RWPE1 (cell line): ENCODE results near the gene IKZF1.

Experiments used
- CTCF ChIA-PET: fragments of 350-600 bp; sonication (Branson Sonifier 250); formaldehyde crosslinking; extraction: SDS; loops from one replicate; lab custom pipeline; 2021; lab: Yijun Ruan, JAX
- POLR2A ChIA-PET: fragments of 400-600 bp; formaldehyde crosslinking; extraction: SDS; loops from one replicate; lab custom pipeline; 2020; ENCODE audit warnings: antibody characterized with exemption; ENCODE audit not compliant: low non-redundant PET; lab: Yijun Ruan, JAX
- DNase-seq: peaks from one replicate; pipeline ENCODE4 v3.0.0; 2012; ENCODE audit warnings: low spot score
- H3K27ac ChIP-seq: fragments of 450-650 bp; 2 replicates; pipeline ENCODE4 v1.5.1; 2017
- CTCF ChIP-seq: fragments of 450-650 bp; conservative IDR thresholded peaks from 2 replicates; pipeline ENCODE4 v1.5.1; 2017; ENCODE audit warnings: low read depth, mild to moderate bottlenecking

Gene IKZF1

GRCh38 chr7:50351267-50351666 is 46.8 kb downstream of the IKZF1 start:
- POLR2A ChIA-PET: no interaction called here
- TF ChIP-seq CTCF: no peak
- DNase-seq: no peak
- CTCF ChIA-PET: no interaction called here
- H3K27ac ChIP-seq: no peak overlapping the region

- no peak for TF ChIP-seq CTCF
- ChIA-PET POLR2A (no interaction called here), CTCF (no interaction called here)
- DNase-seq: no peak
- no peak overlapping the region for H3K27ac ChIP-seq
Measured at GRCh38 chr7:50352282-50352681, 47.8 kb downstream of the IKZF1 start.

GRCh38 chr7:50352751-50353150 is 48.2 kb downstream of the IKZF1 start:
- no peak for TF ChIP-seq CTCF
- H3K27ac ChIP-seq: no peak overlapping the region
- no peak for DNase-seq
- ChIA-PET POLR2A (no interaction called here), CTCF (no interaction called here)

- TF ChIP-seq CTCF: no peak
- H3K27ac ChIP-seq: no peak overlapping the region
- CTCF ChIA-PET: interaction anchor here (0.6 kb wide), 1 partner anchor 1246 kb away, joined by 4 read pairs; no protein-coding TSS in a partner anchor
- no peak for DNase-seq
- POLR2A ChIA-PET: no interaction called here
Measured at GRCh38 chr7:50353201-50353600, 48.7 kb downstream of the IKZF1 start.

GRCh38 chr7:50353894-50354595 is 49.5 kb downstream of the IKZF1 start:
- H3K27ac ChIP-seq: no peak overlapping the region

GRCh38 chr7:50355817-50356178 is 51.3 kb downstream of the IKZF1 start:
- POLR2A ChIA-PET: no interaction called here
- TF ChIP-seq CTCF: no peak
- H3K27ac ChIP-seq: no peak overlapping the region

More at GRCh38 chr7:50353894-50354595, 49.5 kb downstream of the IKZF1 start:
- DNase-seq: no peak
- POLR2A ChIA-PET: no interaction called here
- CTCF ChIA-PET: interaction anchor here (1.0 kb wide), 1 partner anchor 64 kb away, joined by 3 read pairs; no protein-coding TSS in a partner anchor
- no peak for TF ChIP-seq CTCF

More at GRCh38 chr7:50355817-50356178, 51.3 kb downstream of the IKZF1 start:
- no peak for DNase-seq
- CTCF ChIA-PET: interaction anchor here (0.6 kb wide), 1 partner anchor 20 kb away, joined by 3 read pairs; no protein-coding TSS in a partner anchor
